ENCODE results near the gene CADPS2. TPM values are rescaled to one million over a fixed set of nuclear protein-coding genes. Genes with fewer than 3 reads are reported as not detected.

Gene CADPS2
- total and polyA plus RNA-seq, 2 donors (not counting 3 experiments of a cell fraction or from before 2014, with no cell fraction given), result 9.5 to 22.6 TPM

DNA sequence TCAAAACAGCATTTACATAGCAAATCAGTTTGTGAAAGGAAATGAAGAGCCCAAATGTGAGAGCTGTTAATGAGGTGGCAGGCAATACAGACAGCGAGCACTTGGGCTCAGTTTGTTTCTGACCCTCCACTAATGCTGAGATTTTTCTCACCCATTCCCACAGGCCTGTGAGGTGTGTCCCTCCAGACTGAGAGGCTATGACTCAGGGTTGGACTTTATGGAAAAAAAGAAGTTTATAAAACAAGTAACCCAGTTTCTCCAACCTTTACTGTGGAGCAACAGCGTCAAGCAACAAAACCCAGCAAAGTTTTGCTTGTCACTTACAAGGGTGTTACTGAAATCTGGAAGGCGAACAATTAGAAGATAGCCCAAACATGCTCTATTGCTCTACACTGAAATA is 576.8 kb downstream of the CADPS2 start:
- dilution Hi-C loops (cut with MboI; ENCODE audit: extremely low pct_ligation_motif_present, low sequenced_read_pairs), result no loop called here
- no peak for DNase-seq (ENCODE audit: low read depth, low spot score)
- Histone ChIP-seq H3K9ac (replicated peaks; ENCODE audit: extremely low read depth, insufficient read depth, low read length) (no peak overlapping the region), H3K27ac (ENCODE audit: insufficient read depth, low read depth, low read length) (no peak overlapping the region), H3K36me3 (ENCODE audit: control insufficient read depth in 2 of 2, extremely low read depth in 1 of 2, insufficient read depth in 2 of 2, low read length in 2 of 2) (no peaks in the 10 kb centered on the region), H3K27me3 (ENCODE audit: control insufficient read depth in 2 of 2, insufficient read depth in 2 of 2, low read length in 2 of 2) (peaks cover 85 to 100% of the 10 kb centered on the region in 2 experiments), H3K9me1 (replicated peaks; ENCODE audit: control insufficient read depth, extremely low read depth, insufficient read depth, low read length) (no peaks in the 10 kb centered on the region), H3K4me3 (replicated peaks in 1 of 3; ENCODE audit: insufficient read depth in 1 of 3, low read depth in 1 of 3, low read length in 3 of 3) (no peak overlapping the region), H4K20me1 (replicated peaks; ENCODE audit: control insufficient read depth, extremely low read depth, insufficient read depth, low read length) (no peaks in the 10 kb centered on the region), H2AFZ (ENCODE audit: low read depth, low read length) (no peak overlapping the region), H3K79me2 (ENCODE audit: control insufficient read depth, insufficient read depth, low read length) (no peaks in the 10 kb centered on the region), H3K4me2 (ENCODE audit: insufficient read depth, low read length) (no peak overlapping the region), H3K9me3 (replicated peaks; ENCODE audit: control insufficient read depth, insufficient read depth, low read length) (no peaks in the 10 kb centered on the region), H3K4me1 (ENCODE audit: control insufficient read depth, extremely low read depth, insufficient read depth, low read length) (peaks cover 16% of the 10 kb centered on the region)
- FAIRE-seq, result no peak
- no TSS peak for BruUV-seq (replicated peaks)
- intact Hi-C loops (cut with micrococcal nuclease), result loop anchor here (5.0 kb wide), 2 partner anchors 218 to 578 kb away; partner anchors contain the start of gene CADPS2
- ChIA-PET CTCF (no interaction called here), POLR2A (no interaction called here)
- TF ChIP-seq, protein P1, sequence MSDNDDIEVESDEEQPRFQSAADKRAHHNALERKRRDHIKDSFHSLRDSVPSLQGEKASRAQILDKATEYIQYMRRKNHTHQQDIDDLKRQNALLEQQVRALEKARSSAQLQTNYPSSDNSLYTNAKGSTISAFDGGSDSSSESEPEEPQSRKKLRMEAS (IDR thresholded peaks at IDR 0.05; ENCODE audit: insufficient read depth, insufficient read length), result no peak
- TF ChIP-seq FOS (IDR thresholded peaks at IDR 0.05; ENCODE audit: borderline replicate concordance, insufficient read depth, low read length) (no peak), GATA2 (IDR thresholded peaks at IDR 0.05; ENCODE audit: insufficient read depth, insufficient read length, low read depth, low read length) (no peak), POLR2A (IDR thresholded peaks at IDR 0.05; ENCODE audit: low read depth, low read length) (no peak), JUN (IDR thresholded peaks at IDR 0.05; ENCODE audit: borderline replicate concordance, insufficient read depth, insufficient read length, low read depth) (no peak), EZH2 (IDR thresholded peaks at IDR 0.05; ENCODE audit: borderline replicate concordance, low read depth, low read length, severe bottlenecking) (no peak), MYC (IDR thresholded peaks at IDR 0.05; ENCODE audit: low read depth, low read length) (no peak), POLR2AphosphoS5 (IDR thresholded peaks at IDR 0.05; ENCODE audit: insufficient read depth, low read depth, low read length) (no peak)
- TF ChIP-seq, protein P2, sequence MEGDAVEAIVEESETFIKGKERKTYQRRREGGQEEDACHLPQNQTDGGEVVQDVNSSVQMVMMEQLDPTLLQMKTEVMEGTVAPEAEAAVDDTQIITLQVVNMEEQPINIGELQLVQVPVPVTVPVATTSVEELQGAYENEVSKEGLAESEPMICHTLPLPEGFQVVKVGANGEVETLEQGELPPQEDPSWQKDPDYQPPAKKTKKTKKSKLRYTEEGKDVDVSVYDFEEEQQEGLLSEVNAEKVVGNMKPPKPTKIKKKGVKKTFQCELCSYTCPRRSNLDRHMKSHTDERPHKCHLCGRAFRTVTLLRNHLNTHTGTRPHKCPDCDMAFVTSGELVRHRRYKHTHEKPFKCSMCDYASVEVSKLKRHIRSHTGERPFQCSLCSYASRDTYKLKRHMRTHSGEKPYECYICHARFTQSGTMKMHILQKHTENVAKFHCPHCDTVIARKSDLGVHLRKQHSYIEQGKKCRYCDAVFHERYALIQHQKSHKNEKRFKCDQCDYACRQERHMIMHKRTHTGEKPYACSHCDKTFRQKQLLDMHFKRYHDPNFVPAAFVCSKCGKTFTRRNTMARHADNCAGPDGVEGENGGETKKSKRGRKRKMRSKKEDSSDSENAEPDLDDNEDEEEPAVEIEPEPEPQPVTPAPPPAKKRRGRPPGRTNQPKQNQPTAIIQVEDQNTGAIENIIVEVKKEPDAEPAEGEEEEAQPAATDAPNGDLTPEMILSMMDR (IDR thresholded peaks at IDR 0.05; ENCODE audit: extremely low read depth in 1 of 2, insufficient read depth in 1 of 2, low read depth in 1 of 2, low read length in 2 of 2), result no peak
